GM23248 (cell line): ENCODE results near the gene GRAMD1B. TPM values are rescaled to one million over a fixed set of nuclear protein-coding genes. Genes with fewer than 3 reads are reported as not detected.
A peak's percentile ranks its signal among the peaks of the same experiment; 100 is the strongest.

Experiments
- DNase-seq: peaks from one replicate; pipeline ENCODE4 v3.0.0-alpha.2; 2015
- H2AFZ ChIP-seq: fragments of 200-600 bp; sonication (generic); 2 replicates; pipeline ENCODE4 v1.6.1; 2016; ENCODE audit warnings: antibody characterized with exemption
- H3F3A ChIP-seq: fragments of 200-600 bp; sonication (generic); 2 replicates; pipeline ENCODE4 v1.6.1; 2016; ENCODE audit warnings: mild to moderate bottlenecking, antibody characterized with exemption, mixed run types; ENCODE audit not compliant: insufficient read depth
- H3K27ac ChIP-seq: fragments of 200-600 bp; sonication (generic); 2 replicates; pipeline ENCODE4 v1.5.1; 2016; ENCODE audit warnings: mild to moderate bottlenecking
- H3K27me3 ChIP-seq: fragments of 200-600 bp; sonication (generic); replicated peaks from 2 replicates; pipeline ENCODE4 v1.6.1; 2016; ENCODE audit warnings: mild to moderate bottlenecking; ENCODE audit not compliant: insufficient read depth
- H3K36me3 ChIP-seq: fragments of 200-600 bp; sonication (generic); 2 replicates; pipeline ENCODE4 v1.6.1; 2016; ENCODE audit warnings: low read depth, mild to moderate bottlenecking
- H3K4me1 ChIP-seq: fragments of 200-600 bp; sonication (generic); 2 replicates; pipeline ENCODE4 v1.6.1; 2016; ENCODE audit warnings: mild to moderate bottlenecking; ENCODE audit not compliant: insufficient read depth
- H3K4me2 ChIP-seq: fragments of 200-600 bp; sonication (generic); one replicate; pipeline ENCODE4 v1.6.1; 2016; ENCODE audit warnings: mild to moderate bottlenecking; ENCODE audit not compliant: unreplicated experiment
- H3K4me3 ChIP-seq: fragments of 200-600 bp; sonication (generic); 2 replicates; pipeline ENCODE4 v1.5.1; 2016; ENCODE audit warnings: mild to moderate bottlenecking
- H3K79me2 ChIP-seq: fragments of 200-600 bp; sonication (generic); 2 replicates; pipeline ENCODE4 v1.6.1; 2016; ENCODE audit warnings: mild to moderate bottlenecking; ENCODE audit not compliant: insufficient read depth
- H3K9ac ChIP-seq: fragments of 200-600 bp; sonication (generic); 2 replicates; pipeline ENCODE4 v1.6.1; 2016; ENCODE audit warnings: mild to moderate bottlenecking
- H3K9me2 ChIP-seq: fragments of 200-600 bp; sonication (generic); 2 replicates; pipeline ENCODE4 v1.6.1; 2016; ENCODE audit warnings: mixed run types, mild to moderate bottlenecking, moderate library complexity; ENCODE audit not compliant: insufficient read depth
- H3K9me3 ChIP-seq: fragments of 200-600 bp; sonication (generic); one replicate; pipeline ENCODE4 v1.6.1; 2017; ENCODE audit warnings: low read depth
- H4K20me1 ChIP-seq: fragments of 200-600 bp; sonication (generic); 2 replicates; pipeline ENCODE4 v1.6.0; 2016; ENCODE audit not compliant: insufficient read depth
- EZH2 ChIP-seq: fragments of 200-600 bp; sonication (generic); IDR thresholded peaks from 2 replicates; pipeline ENCODE4 v1.6.1; 2018; ENCODE audit warnings: antibody characterized with exemption, mild to moderate bottlenecking; ENCODE audit not compliant: insufficient read depth, poor library complexity, severe bottlenecking
- EZH2phosphoT487 ChIP-seq: fragments of 200-600 bp; sonication (generic); IDR thresholded peaks from 2 replicates; pipeline ENCODE4 v1.6.1; 2018; ENCODE audit warnings: antibody characterized with exemption, moderate library complexity, mild to moderate bottlenecking, low read depth; ENCODE audit not compliant: insufficient read depth
- WGBS, 2 experiments: methylation state at CpG; one replicate each; pipeline ENCODE4 v1.1.6; 2015 to 2017; ENCODE audit warnings: low lambda C conversion rate in 2 of 2, low coverage in 1 of 2; ENCODE audit errors: missing lambda C conversion rate in 2 of 2; 5-methylcytosine and 5-hydroxymethylcytosine counted together
- in situ Hi-C: fragments of 300-500 bp; cut with MboI; formaldehyde crosslinking; loops from 2 replicates; pipeline ENCODE4 v1.15.0; 2020
- polyA plus RNA-seq: library from polyadenylated mRNA; unstranded; fragments of >200 nt; fragmentation: Nextera tagmentation; extraction: Ambion mirVana; gene quantifications from 2 replicates; pipeline ENCODE4 v1.2.1, GENCODE V29; 2016
- total RNA-seq: library from RNA; depleted of rRNA; stranded (reverse); fragments of >200 nt; shearing (Covaris generic); gene quantifications from 2 replicates; pipeline ENCODE4 v1.2.3, GENCODE V29; 2014

GRAMD1B gene
- total and polyA plus RNA-seq, 2 experiments from 2014 or later: 4.1 to 14.8 TPM

DNA sequence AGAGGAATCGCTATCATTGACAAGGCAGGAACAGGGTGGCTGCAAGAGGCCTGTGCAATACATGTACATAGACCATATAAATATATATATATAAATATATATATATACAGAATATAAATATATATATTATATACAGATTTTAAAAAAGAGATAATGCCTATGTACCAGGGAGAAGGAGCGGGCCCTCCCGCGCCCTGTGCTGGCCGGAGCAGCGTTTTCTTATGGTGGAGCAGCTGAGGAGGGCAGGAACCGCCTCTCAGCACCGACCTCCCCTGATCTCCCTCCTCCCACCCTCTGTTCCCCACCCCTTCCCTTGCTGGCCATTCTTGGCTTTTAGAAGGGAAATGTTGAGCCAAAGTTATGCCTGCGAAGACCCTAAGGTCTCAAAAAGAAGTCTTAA lies 192.5 kb downstream of the GRAMD1B start:
- H3K27ac ChIP-seq: no peak overlapping the region
- H4K20me1 ChIP-seq: no peaks in the 10 kb centered on the region
- in situ Hi-C loops: no loop called here
- no peak for TF ChIP-seq EZH2
- no peak for TF ChIP-seq EZH2phosphoT487
- H3F3A ChIP-seq: no peaks in the 10 kb centered on the region
- no peak overlapping the region for H3K4me2 ChIP-seq
- H3K27me3 ChIP-seq: no peaks in the 10 kb centered on the region
- H3K4me1 ChIP-seq: peaks cover 5% of the 10 kb centered on the region; the same call in 1 of the 2 replicates
- H3K9me2 ChIP-seq: no peaks in the 10 kb centered on the region
- peaks cover 5% of the 10 kb centered on the region; the same call in 1 of the 2 replicates for H3K36me3 ChIP-seq
- H3K79me2 ChIP-seq: no peaks in the 10 kb centered on the region
- DNase-seq: no peak
- no peak overlapping the region for H3K9ac ChIP-seq
- no peak overlapping the region for H3K4me3 ChIP-seq
- H2AFZ ChIP-seq: no peak overlapping the region
- H3K9me3 ChIP-seq: no peaks in the 10 kb centered on the region
- WGBS, 2 experiments: 93 to 94% methylated on average over 9 of the region's 9 CpGs

DNA sequence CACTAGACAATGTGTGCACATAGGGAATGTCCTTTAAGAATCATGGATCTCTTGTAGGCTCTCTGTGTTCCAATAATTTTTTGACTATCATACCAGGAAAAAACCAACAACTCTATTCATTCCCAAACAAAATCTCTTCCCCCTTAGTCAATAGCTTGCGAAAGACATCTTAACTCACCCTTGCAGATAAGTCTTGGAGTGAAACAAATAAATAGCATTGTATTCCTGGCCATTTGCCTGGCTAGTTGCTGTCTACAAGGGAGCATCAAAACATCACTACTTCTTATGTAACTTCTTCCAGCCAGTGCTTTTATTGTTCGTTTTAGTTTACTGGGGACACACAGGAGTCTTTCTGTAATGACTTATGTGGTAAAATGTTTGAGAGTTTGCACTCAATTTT lies 194.9 kb downstream of the GRAMD1B start:
- peaks cover 4% of the 10 kb centered on the region; the same call in 1 of the 2 replicates for H4K20me1 ChIP-seq
- H3K9me3 ChIP-seq: no peaks in the 10 kb centered on the region
- no peak overlapping the region for H3K9ac ChIP-seq
- no peaks in the 10 kb centered on the region for H3K9me2 ChIP-seq
- no peak overlapping the region for H3K27ac ChIP-seq
- no peaks in the 10 kb centered on the region for H3K27me3 ChIP-seq
- no peaks in the 10 kb centered on the region for H3K79me2 ChIP-seq
- 81 to 92% methylated on average over 2 of the region's 2 CpGs for WGBS, 2 experiments
- H3K4me2 ChIP-seq: no peak overlapping the region
- TF ChIP-seq EZH2phosphoT487 (no peak), EZH2 (no peak)
- H2AFZ ChIP-seq: no peak overlapping the region
- no peak overlapping the region for H3K4me3 ChIP-seq
- H3K4me1 ChIP-seq: peaks cover 20% of the 10 kb centered on the region
- DNase-seq: peak; percentile 61
- H3K36me3 ChIP-seq: no peaks in the 10 kb centered on the region; the same call in 1 of the 2 replicates
- H3F3A ChIP-seq: peaks cover 15% of the 10 kb centered on the region
- in situ Hi-C loops: no loop called here

DNA sequence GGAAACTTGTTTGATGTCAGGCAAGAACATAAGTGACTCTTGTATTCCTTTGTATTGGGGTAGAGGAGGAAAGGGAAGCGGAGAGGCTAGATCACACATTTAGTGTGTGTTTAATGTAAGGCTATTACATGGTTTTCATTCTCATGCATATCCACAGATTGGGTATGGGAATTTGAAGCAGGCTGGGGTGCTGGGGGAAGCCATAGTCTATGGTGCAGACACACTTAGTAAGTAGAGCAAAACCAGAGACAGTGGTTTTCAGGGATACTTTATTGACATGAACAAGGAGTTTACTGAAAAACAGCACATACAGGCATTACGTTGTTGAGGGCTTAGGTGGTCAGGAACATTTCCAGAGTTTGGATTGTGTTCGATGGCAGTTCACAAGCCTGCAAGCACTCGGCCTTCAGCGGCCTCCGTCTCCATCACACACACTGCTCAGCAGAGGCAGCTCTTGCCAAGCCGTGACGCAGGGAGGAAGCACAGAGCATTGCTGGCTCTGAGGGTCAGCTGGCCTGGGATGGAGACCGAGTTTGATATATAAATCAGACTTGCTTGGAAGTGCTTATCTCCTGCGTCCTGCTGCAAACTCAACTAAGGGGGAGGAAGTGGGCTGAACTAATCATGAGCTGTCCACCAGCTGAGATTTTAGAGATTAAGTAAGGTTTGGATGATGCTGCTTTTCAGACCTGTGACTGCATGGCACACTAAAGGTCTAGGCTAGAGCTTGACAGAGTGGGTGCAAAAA lies 199.0 kb downstream of the GRAMD1B start:
- Histone ChIP-seq H3K27ac (peak overlapping the region; percentile 35), H3K4me2 (no peak overlapping the region), H3K4me1 (peaks cover 23% of the 10 kb centered on the region), H3K9ac (no peak overlapping the region), H3K9me2 (no peaks in the 10 kb centered on the region), H2AFZ (no peak overlapping the region), H3K79me2 (no peaks in the 10 kb centered on the region), H3K9me3 (no peaks in the 10 kb centered on the region), H3F3A (peaks cover 25% of the 10 kb centered on the region), H3K36me3 (no peaks in the 10 kb centered on the region), H3K27me3 (no peaks in the 10 kb centered on the region), H4K20me1 (peaks cover 4% of the 10 kb centered on the region; the same call in 1 of the 2 replicates), H3K4me3 (no peak overlapping the region)
- TF ChIP-seq EZH2phosphoT487: no peak
- WGBS, 2 experiments: 33 to 37% methylated on average over 10 of the region's 10 CpGs
- in situ Hi-C loops: no loop called here
- peak; percentile 80 for DNase-seq

DNA sequence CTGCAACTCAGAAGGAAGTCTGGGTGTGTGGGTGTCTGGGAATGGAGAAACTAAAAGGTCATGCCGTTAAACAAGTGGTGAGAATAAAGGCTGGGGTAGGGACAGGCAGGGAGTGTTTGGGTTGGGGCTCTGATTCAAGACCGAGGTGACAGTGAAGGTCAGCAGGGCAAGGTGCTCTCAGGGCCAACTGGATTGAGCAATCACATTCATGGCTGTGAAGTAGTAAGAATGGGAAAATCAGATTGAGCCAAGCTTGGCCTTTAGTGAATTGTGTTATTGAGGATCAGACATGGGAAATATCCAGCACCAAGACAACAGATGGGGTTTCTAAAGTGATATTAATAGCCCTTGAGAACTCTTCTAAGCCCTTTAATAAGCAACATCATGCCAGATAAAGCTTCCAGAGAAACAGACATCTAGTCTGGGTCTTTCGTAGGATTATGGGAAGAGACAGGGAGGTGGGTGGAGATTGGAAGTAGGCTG lies 200.1 kb downstream of the GRAMD1B start:
- Histone ChIP-seq H3K9me2 (no peaks in the 10 kb centered on the region), H3K36me3 (no peaks in the 10 kb centered on the region), H3K4me3 (no peak overlapping the region), H3F3A (peaks cover 25% of the 10 kb centered on the region), H3K27me3 (peaks cover 6% of the 10 kb centered on the region; the same call in 1 of the 2 replicates), H3K4me2 (no peak overlapping the region), H3K9me3 (no peaks in the 10 kb centered on the region), H3K9ac (no peak overlapping the region), H3K79me2 (no peaks in the 10 kb centered on the region), H2AFZ (no peak overlapping the region), H3K27ac (peak overlapping the region; percentile 35; the same call in 1 of the 2 replicates), H3K4me1 (peaks cover 18% of the 10 kb centered on the region), H4K20me1 (peaks cover 4% of the 10 kb centered on the region; the same call in 1 of the 2 replicates)
- DNase-seq: no peak
- no peak for TF ChIP-seq EZH2phosphoT487
- TF ChIP-seq EZH2: no peak
- 58 to 59% methylated on average over 3 of the region's 3 CpGs for WGBS, 2 experiments
- in situ Hi-C loops: no loop called here
